ENCODE measurements around the gene PRR36.

GRCh38 chr19:7911508-7912143, 37.4 kb upstream of the PRR36 start:
- TF ChIP-seq, protein P1, sequence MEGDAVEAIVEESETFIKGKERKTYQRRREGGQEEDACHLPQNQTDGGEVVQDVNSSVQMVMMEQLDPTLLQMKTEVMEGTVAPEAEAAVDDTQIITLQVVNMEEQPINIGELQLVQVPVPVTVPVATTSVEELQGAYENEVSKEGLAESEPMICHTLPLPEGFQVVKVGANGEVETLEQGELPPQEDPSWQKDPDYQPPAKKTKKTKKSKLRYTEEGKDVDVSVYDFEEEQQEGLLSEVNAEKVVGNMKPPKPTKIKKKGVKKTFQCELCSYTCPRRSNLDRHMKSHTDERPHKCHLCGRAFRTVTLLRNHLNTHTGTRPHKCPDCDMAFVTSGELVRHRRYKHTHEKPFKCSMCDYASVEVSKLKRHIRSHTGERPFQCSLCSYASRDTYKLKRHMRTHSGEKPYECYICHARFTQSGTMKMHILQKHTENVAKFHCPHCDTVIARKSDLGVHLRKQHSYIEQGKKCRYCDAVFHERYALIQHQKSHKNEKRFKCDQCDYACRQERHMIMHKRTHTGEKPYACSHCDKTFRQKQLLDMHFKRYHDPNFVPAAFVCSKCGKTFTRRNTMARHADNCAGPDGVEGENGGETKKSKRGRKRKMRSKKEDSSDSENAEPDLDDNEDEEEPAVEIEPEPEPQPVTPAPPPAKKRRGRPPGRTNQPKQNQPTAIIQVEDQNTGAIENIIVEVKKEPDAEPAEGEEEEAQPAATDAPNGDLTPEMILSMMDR (IDR thresholded peaks at IDR 0.05): no peak
- TF ChIP-seq POLR2A (IDR thresholded peaks at IDR 0.05): no peak
